Measurements from ENCODE around the gene MYLK. TPM values are rescaled to one million over a fixed set of nuclear protein-coding genes. Genes with fewer than 3 reads are reported as not detected.

MYLK gene
- total and polyA plus RNA-seq, 2 donors (not counting 1 experiment from before 2014, with no cell fraction given), result 0.51 TPM; not detected in 1

DNA sequence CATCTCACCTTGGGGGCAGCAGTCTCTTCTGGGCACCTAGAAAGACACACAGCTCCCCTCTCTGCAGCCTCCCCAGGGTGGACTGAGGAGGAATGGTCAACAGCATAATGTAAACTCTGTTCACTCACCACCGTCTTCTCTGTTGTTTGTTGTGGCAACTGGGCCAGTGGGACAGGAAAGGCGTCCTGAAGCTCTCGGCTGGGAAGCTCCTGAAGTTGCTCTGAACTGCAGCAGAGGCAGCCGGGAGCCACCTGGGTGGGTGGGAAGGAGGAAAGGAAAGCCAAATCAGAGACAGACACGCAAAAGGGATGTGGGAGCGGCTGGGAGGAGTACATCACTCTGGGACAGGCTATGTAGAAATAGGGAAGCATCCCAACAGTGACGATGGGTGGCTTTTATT, 52.7 kb downstream of the MYLK start:
- peaks cover 13% of the 10 kb centered on the region for H3K9me3 Mint-ChIP-seq (ENCODE audit: insufficient read depth)
- DNase-seq (no peak), ATAC-seq (ENCODE audit: low read depth) (no peak)
- H3K27me3 Mint-ChIP-seq, result peaks cover 8% of the 10 kb centered on the region
- Histone ChIP-seq H3K79me2 (ENCODE audit: control insufficient read depth, insufficient read depth, low read length) (no peaks in the 10 kb centered on the region), H3K9ac (ENCODE audit: low read length) (no peak overlapping the region), H3K4me2 (replicated peaks; ENCODE audit: low read depth, low read length, poor library complexity, severe bottlenecking) (no peak overlapping the region), H3K9me3 (ENCODE audit: control extremely low read depth in 1 of 3, control insufficient read depth in 2 of 3, insufficient read depth in 1 of 3, low read length in 2 of 3) (peaks cover 0 to 15% (median 3%) of the 10 kb centered on the region in 3 donors), H3K4me3 (ENCODE audit: control extremely low read depth in 1 of 5, extremely low read depth in 1 of 5, insufficient read depth in 1 of 5, low read depth in 2 of 5, low read length in 4 of 5) (no peak overlapping the region), H2AFZ (ENCODE audit: insufficient read depth, low read depth, low read length, poor library complexity, severe bottlenecking) (no peak overlapping the region), H3K36me3 (replicated peaks in 1 of 2; ENCODE audit: control extremely low read depth in 1 of 2, control insufficient read depth in 1 of 2, extremely low read depth in 1 of 2, insufficient read depth in 2 of 2, low read length in 1 of 2) (no peaks in the 10 kb centered on the region), H3K27me3 (replicated peaks in 1 of 4; ENCODE audit: control extremely low read depth in 1 of 4, control insufficient read depth in 3 of 4, insufficient read depth in 4 of 4, low read length in 3 of 4) (no peaks in the 10 kb centered on the region), H4K20me1 (ENCODE audit: control insufficient read depth, insufficient read depth, low read length, poor library complexity, severe bottlenecking) (no peaks in the 10 kb centered on the region), H3K27ac (ENCODE audit: low read length in 2 of 2) (no peak overlapping the region), H3K4me1 (ENCODE audit: control insufficient read depth in 2 of 2, insufficient read depth in 2 of 2, low read length in 2 of 2) (no peaks in the 10 kb centered on the region)
- 71% methylated on average over 6 of the region's 7 CpGs for WGBS (ENCODE audit: insufficient coverage)
- intact Hi-C loops (cut with micrococcal nuclease), result no loop called here
- H3K4me1 Mint-ChIP-seq, result no peaks in the 10 kb centered on the region
- no peak for TF ChIP-seq EZH2 (IDR thresholded peaks at IDR 0.05; ENCODE audit: borderline replicate concordance, insufficient read depth, low read depth, low read length, poor library complexity, severe bottlenecking)
- TF ChIP-seq, protein P1, sequence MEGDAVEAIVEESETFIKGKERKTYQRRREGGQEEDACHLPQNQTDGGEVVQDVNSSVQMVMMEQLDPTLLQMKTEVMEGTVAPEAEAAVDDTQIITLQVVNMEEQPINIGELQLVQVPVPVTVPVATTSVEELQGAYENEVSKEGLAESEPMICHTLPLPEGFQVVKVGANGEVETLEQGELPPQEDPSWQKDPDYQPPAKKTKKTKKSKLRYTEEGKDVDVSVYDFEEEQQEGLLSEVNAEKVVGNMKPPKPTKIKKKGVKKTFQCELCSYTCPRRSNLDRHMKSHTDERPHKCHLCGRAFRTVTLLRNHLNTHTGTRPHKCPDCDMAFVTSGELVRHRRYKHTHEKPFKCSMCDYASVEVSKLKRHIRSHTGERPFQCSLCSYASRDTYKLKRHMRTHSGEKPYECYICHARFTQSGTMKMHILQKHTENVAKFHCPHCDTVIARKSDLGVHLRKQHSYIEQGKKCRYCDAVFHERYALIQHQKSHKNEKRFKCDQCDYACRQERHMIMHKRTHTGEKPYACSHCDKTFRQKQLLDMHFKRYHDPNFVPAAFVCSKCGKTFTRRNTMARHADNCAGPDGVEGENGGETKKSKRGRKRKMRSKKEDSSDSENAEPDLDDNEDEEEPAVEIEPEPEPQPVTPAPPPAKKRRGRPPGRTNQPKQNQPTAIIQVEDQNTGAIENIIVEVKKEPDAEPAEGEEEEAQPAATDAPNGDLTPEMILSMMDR (IDR thresholded peaks at IDR 0.05), result no peak
- no peak overlapping the region for H3K27ac Mint-ChIP-seq
- ChIA-PET CTCF (no interaction called here), POLR2A (no interaction called here)
- no peak overlapping the region for H3K4me3 Mint-ChIP-seq

DNA sequence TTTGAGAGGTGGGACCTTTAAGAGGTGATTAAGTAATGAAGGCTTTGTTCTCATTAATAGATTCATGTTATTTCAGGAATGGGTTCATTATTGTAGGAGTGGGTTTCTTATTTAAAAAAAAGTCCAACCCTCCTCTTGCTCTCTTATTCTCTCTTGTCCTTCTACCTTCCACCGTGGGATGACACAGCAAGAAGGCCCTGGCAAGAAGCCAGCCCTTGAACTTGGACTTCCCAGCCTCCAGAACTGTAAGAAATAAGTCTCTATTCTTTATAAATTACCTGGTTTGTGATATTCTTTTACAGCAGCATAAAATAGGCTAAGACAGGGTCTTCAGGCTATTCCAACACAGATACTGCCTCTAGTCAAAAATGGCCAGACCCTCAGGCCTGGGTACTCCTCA, 62.2 kb downstream of the MYLK start:
- Histone ChIP-seq H2AFZ (ENCODE audit: insufficient read depth, low read depth, low read length, poor library complexity, severe bottlenecking) (no peak overlapping the region), H3K36me3 (replicated peaks in 1 of 2; ENCODE audit: control extremely low read depth in 1 of 2, control insufficient read depth in 1 of 2, extremely low read depth in 1 of 2, insufficient read depth in 2 of 2, low read length in 1 of 2) (no peaks in the 10 kb centered on the region), H3K9me3 (ENCODE audit: control extremely low read depth in 1 of 3, control insufficient read depth in 2 of 3, insufficient read depth in 1 of 3, low read length in 2 of 3) (peaks cover 0 to 15% (median 9%) of the 10 kb centered on the region in 3 donors), H3K9ac (ENCODE audit: low read length) (no peak overlapping the region), H3K4me1 (ENCODE audit: control insufficient read depth in 2 of 2, insufficient read depth in 2 of 2, low read length in 2 of 2) (no peaks in the 10 kb centered on the region), H4K20me1 (ENCODE audit: control insufficient read depth, insufficient read depth, low read length, poor library complexity, severe bottlenecking) (no peaks in the 10 kb centered on the region), H3K27ac (ENCODE audit: low read length in 2 of 2) (no peak overlapping the region), H3K4me2 (replicated peaks; ENCODE audit: low read depth, low read length, poor library complexity, severe bottlenecking) (no peak overlapping the region), H3K79me2 (ENCODE audit: control insufficient read depth, insufficient read depth, low read length) (no peaks in the 10 kb centered on the region), H3K27me3 (replicated peaks in 1 of 4; ENCODE audit: control extremely low read depth in 1 of 4, control insufficient read depth in 3 of 4, insufficient read depth in 4 of 4, low read length in 3 of 4) (no peaks in the 10 kb centered on the region), H3K4me3 (ENCODE audit: control extremely low read depth in 1 of 5, extremely low read depth in 1 of 5, insufficient read depth in 1 of 5, low read depth in 2 of 5, low read length in 4 of 5) (no peak overlapping the region)
- Mint-ChIP-seq H3K27me3 (peaks cover 23% of the 10 kb centered on the region), H3K4me3 (no peak overlapping the region), H3K4me1 (no peaks in the 10 kb centered on the region), H3K27ac (no peak overlapping the region), H3K9me3 (ENCODE audit: insufficient read depth) (peaks cover 2% of the 10 kb centered on the region)
- CTCF ChIA-PET, result no interaction called here
- POLR2A ChIA-PET, result no interaction called here
- ATAC-seq (ENCODE audit: low read depth) (no peak), DNase-seq (no peak)
- intact Hi-C loops (cut with micrococcal nuclease), result no loop called here
- TF ChIP-seq EZH2 (IDR thresholded peaks at IDR 0.05; ENCODE audit: borderline replicate concordance, insufficient read depth, low read depth, low read length, poor library complexity, severe bottlenecking), result no peak
- TF ChIP-seq, protein P1 (IDR thresholded peaks at IDR 0.05), result no peak
- no CpG with 5 or more reads among the region's 1 CpG for WGBS (ENCODE audit: insufficient coverage)

Data from B cell (primary cell).